Astrocyte of the cerebellum (primary cell): ENCODE measurements around the gene TNMD.

ENCODE experiments used
- DNase-seq: peaks from one replicate; pipeline ENCODE4 v3.0.0-alpha.2; 2011; ENCODE audit warnings: low read depth
- H3K4me3 ChIP-seq: 2 replicates; pipeline ENCODE4 v1.5.1; 2011; ENCODE audit warnings: mild to moderate bottlenecking, low read depth, low read length, moderate library complexity
- in situ Hi-C: cut with HindIII; loops from 2 replicates; pipeline ENCODE4 v1.10.0; 2017; ENCODE audit warnings: low sequenced_read_pairs
- TF ChIP-seq, protein P1 (sequence below): IDR thresholded peaks from 2 replicates; pipeline ENCODE4 v1.5.1; 2012; ENCODE audit warnings: low read length, low read depth, moderate library complexity, mild to moderate bottlenecking; ENCODE audit errors: missing control alignments

TNMD gene

DNA sequence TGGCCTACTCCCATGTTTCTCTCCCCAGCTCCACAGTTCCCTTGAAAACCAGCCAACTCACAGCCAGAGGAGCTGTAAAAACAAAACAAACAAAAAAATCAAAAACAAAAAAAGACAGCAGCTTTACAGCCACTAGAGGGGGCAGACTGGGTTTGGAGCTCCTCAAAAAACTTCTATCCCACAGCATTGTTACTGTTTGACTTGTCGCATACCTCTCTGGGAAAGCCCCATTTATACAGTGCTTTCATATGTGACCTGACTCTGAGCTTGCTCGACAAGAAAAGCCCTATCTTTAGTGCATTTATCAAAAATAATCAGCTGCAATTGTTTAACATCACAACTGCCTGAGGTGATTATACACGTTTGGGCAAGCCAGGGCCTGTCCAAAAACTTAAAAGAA lies 30.3 kb downstream of the TNMD start:
- TF ChIP-seq, protein P1, sequence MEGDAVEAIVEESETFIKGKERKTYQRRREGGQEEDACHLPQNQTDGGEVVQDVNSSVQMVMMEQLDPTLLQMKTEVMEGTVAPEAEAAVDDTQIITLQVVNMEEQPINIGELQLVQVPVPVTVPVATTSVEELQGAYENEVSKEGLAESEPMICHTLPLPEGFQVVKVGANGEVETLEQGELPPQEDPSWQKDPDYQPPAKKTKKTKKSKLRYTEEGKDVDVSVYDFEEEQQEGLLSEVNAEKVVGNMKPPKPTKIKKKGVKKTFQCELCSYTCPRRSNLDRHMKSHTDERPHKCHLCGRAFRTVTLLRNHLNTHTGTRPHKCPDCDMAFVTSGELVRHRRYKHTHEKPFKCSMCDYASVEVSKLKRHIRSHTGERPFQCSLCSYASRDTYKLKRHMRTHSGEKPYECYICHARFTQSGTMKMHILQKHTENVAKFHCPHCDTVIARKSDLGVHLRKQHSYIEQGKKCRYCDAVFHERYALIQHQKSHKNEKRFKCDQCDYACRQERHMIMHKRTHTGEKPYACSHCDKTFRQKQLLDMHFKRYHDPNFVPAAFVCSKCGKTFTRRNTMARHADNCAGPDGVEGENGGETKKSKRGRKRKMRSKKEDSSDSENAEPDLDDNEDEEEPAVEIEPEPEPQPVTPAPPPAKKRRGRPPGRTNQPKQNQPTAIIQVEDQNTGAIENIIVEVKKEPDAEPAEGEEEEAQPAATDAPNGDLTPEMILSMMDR, result peak; percentile 63
- in situ Hi-C loops, result no loop called here
- no peak overlapping the region for H3K4me3 ChIP-seq
- peak; percentile 24 for DNase-seq

DNA sequence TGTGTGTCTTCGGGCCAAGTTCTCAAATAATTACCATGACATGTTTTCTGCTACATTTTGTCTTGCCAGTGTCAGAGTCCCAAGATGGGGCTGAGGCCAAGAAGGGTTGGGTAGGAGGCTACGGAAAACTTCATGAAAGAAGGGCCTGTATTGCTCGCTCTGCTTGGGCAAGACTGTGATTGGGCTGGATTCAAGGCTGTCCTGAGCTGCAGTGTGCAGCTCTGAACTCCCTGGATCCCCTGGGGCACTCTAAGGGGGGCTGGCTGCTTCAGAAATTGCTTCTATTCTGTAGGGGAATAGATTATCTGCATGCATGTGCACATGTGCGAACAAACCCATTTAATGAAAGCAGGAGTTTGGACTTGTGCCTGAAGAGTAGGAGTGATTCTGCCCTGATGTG lies 38.3 kb downstream of the TNMD start:
- no peak for DNase-seq
- TF ChIP-seq, protein P1, result no peak
- no peak overlapping the region for H3K4me3 ChIP-seq
- in situ Hi-C loops, result no loop called here

DNA sequence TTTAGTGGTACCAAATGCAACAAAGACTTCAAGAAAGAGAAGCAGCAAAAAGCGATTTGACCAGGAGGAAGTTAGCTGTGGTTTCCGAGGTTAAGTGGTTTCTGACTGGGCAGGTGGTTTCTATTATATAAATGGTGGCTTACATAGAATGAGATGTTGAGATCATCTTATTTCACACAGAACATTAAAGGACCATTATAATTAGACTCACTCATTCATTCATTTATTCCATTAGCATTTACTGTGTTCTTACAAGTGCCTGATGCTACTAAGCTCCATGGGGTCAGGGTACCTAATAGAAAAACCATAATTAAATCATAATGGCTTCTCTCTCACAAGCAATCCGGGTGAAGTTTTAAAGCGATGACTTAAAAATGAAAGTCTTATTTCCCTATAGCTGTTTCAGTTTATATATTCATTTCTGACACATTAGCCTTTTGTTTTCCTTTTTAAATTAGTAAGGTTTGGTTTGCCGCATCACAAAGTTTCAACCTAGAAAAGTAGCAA lies 41.3 kb downstream of the TNMD start:
- in situ Hi-C loops, result no loop called here
- no peak overlapping the region for H3K4me3 ChIP-seq
- DNase-seq, result peak; percentile 55
- TF ChIP-seq, protein P1, result no peak

DNA sequence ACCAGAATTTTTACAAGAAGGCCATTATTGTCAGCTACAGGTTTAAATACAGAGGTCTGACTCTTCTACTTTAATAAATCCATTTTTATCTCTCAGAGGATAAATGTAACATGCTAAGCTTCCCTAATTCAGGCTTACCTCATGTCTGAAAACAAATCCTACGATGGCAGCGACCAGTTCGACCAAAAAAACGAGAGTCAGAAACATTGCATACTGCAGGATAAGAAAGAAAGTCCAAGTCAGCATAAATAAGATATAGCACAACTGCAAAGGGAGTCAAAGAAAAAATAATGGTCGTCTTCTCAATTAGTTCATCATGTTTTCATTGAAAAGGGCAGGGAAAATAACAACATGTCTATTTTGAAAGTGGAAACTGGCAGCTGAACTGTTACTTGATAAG lies 50.3 kb downstream of the TNMD start:
- no peak overlapping the region for H3K4me3 ChIP-seq
- TF ChIP-seq, protein P1, result no peak
- no peak for DNase-seq
- in situ Hi-C loops, result loop anchor here (5.0 kb wide), 1 partner anchor 42 kb away; no protein-coding TSS in a partner anchor

DNA sequence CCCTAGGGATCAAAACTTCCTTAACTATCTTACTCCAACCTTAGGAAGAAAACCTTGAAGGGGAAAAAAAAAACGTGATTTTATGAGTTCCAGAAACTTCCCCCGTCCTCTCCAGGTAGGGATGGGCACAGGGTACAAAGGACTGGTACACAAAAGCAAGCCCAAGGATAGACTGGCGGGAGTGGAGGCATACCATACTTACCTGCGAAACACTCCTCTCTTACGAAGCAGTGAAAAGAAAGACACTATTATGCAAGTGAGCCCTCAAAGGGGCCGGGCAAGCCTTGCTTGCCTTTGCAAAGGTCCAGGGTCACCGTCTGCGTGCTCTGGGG lies 51.2 kb downstream of the TNMD start:
- H3K4me3 ChIP-seq, result peak overlapping the region; percentile 54
- in situ Hi-C loops, result loop anchor here (5.0 kb wide), 1 partner anchor 41 kb away; no protein-coding TSS in a partner anchor
- no peak for DNase-seq
- TF ChIP-seq, protein P1, result no peak

DNA sequence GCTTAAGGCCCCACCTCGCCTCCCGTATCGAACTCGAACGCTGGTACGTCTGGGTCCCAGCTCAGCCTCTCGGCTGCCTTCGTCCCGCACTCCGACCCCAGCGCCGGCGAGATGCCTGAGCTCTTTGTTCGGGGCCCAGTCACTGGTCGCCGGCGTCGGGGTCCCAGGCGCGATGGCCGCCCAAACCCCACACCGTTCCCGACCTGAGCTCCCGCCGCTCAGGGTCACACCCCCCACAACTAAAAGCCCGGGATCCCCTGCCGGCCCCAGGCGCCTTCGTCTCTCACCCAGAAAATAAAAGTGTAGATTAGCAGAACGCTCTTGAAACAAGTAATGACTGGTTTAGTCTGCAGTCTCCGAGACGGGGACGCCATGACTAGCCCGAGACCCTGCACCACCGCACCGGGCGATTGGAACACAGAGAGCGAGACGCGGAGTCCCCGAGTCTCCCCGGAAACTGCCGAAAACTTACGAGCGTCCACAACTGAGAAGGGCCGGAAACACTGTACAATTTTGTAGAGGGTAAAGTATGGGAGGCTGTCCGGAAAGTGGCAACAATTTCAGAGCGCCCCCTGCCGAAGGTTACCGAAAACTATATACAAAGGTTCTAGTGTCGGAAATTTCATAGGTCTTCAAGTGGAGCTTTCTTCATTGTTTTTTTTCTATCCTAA lies 51.7 kb downstream of the TNMD start, which contains the start of gene TSPAN6:
Gene TSPAN6 (minus strand): TSS at position 486 of the 671 bp plus-strand sequence. CDS start 112 bp downstream, at position 374.
- peak within 1 kb of the TSS; percentile 54 for H3K4me3 ChIP-seq
- in situ Hi-C loops, result loop anchor here (5.0 kb wide), 1 partner anchor 41 kb away; no protein-coding TSS in a partner anchor
- TF ChIP-seq, protein P1, result peak; percentile 53
- DNase-seq, result peak; percentile 74
